Measurements from ENCODE around the gene CFAP90. TPM values are rescaled to one million over a fixed set of nuclear protein-coding genes. Genes with fewer than 3 reads are reported as not detected.

CFAP90 gene
- polyA plus RNA-seq, 1 donor from 2014 or later, result 0.45 TPM

GRCh38 chr5:7888901-7889300, 38.0 kb upstream of the CFAP90 start:
- Histone ChIP-seq H3K36me3 (ENCODE audit: insufficient read depth, low read length) (peaks cover 8% of the 10 kb centered on the region), H2AFZ (ENCODE audit: low read depth, low read length) (no peak overlapping the region), H3K4me3 (ENCODE audit: low read length) (no peak overlapping the region), H3F3A (ENCODE audit: insufficient read depth, low read length, poor library complexity, severe bottlenecking) (no peaks in the 10 kb centered on the region), H3K79me2 (replicated peaks; ENCODE audit: insufficient read depth, low read length) (no peaks in the 10 kb centered on the region), H3K9me3 (ENCODE audit: low read length) (no peaks in the 10 kb centered on the region), H3K4me2 (ENCODE audit: low read length) (no peak overlapping the region), H3K27me3 (ENCODE audit: insufficient read depth, low read depth, low read length) (no peaks in the 10 kb centered on the region), H3K9me2 (ENCODE audit: insufficient read depth, low read length) (no peaks in the 10 kb centered on the region), H3K27ac (ENCODE audit: low read length) (no peak overlapping the region), H4K20me1 (ENCODE audit: insufficient read depth) (no peaks in the 10 kb centered on the region), H3K9ac (ENCODE audit: low read length) (no peak overlapping the region)
- TF ChIP-seq POLR2AphosphoS5 (IDR thresholded peaks at IDR 0.05) (no peak), CTCF (IDR thresholded peaks at IDR 0.05; ENCODE audit: poor library complexity, severe bottlenecking) (no peak), EP300 (conservative IDR thresholded peaks at IDR 0.05; ENCODE audit: poor library complexity, severe bottlenecking) (no peak), EZH2 (IDR thresholded peaks at IDR 0.05; ENCODE audit: borderline replicate concordance, insufficient read depth, low read length, poor library complexity, severe bottlenecking) (no peak), MXI1 (conservative IDR thresholded peaks at IDR 0.05; ENCODE audit: poor library complexity, severe bottlenecking) (no peak), SMC3 (conservative IDR thresholded peaks at IDR 0.05; ENCODE audit: poor library complexity) (no peak), TAF1 (IDR thresholded peaks at IDR 0.05; ENCODE audit: low read depth) (no peak), RAD21 (conservative IDR thresholded peaks at IDR 0.05) (no peak)
- TF ChIP-seq, protein P1, sequence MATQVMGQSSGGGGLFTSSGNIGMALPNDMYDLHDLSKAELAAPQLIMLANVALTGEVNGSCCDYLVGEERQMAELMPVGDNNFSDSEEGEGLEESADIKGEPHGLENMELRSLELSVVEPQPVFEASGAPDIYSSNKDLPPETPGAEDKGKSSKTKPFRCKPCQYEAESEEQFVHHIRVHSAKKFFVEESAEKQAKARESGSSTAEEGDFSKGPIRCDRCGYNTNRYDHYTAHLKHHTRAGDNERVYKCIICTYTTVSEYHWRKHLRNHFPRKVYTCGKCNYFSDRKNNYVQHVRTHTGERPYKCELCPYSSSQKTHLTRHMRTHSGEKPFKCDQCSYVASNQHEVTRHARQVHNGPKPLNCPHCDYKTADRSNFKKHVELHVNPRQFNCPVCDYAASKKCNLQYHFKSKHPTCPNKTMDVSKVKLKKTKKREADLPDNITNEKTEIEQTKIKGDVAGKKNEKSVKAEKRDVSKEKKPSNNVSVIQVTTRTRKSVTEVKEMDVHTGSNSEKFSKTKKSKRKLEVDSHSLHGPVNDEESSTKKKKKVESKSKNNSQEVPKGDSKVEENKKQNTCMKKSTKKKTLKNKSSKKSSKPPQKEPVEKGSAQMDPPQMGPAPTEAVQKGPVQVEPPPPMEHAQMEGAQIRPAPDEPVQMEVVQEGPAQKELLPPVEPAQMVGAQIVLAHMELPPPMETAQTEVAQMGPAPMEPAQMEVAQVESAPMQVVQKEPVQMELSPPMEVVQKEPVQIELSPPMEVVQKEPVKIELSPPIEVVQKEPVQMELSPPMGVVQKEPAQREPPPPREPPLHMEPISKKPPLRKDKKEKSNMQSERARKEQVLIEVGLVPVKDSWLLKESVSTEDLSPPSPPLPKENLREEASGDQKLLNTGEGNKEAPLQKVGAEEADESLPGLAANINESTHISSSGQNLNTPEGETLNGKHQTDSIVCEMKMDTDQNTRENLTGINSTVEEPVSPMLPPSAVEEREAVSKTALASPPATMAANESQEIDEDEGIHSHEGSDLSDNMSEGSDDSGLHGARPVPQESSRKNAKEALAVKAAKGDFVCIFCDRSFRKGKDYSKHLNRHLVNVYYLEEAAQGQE (IDR thresholded peaks at IDR 0.05; ENCODE audit: borderline replicate concordance), result no peak

DNA sequence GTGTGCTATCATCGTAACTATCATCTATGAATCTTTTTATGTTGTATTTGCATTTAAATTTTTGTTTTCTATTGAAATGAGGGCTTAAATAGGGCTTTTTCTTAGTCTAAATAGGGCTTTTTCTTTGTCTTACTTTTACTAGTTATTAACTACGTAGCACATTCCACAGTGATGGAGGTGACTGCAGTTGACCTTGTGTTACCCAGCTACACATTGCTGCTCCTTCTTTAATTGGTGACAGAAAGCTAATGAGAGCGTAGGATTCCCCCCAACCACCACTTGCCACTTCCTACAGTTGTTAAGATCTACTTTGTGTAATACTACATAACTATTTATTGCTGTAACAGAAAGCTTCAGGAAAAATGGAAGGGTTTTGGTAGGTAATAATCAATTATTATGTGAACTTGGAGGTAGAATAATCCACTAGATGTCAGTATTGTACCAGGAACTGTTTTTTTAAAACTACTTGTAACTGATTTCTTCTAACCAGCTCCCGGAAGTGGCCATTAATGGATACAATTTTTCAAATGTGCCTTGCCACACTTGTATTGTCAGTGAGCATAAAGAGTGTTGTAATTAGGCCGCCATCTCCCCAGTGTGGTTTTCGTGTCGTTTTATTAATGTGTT, 36.0 kb upstream of the CFAP90 start:
- Histone ChIP-seq H3K27ac (ENCODE audit: low read length) (no peak overlapping the region), H3F3A (ENCODE audit: insufficient read depth, low read length, poor library complexity, severe bottlenecking) (no peaks in the 10 kb centered on the region), H4K20me1 (ENCODE audit: insufficient read depth) (no peaks in the 10 kb centered on the region), H3K9me2 (ENCODE audit: insufficient read depth, low read length) (no peaks in the 10 kb centered on the region), H3K4me2 (ENCODE audit: low read length) (no peak overlapping the region), H3K4me3 (ENCODE audit: low read length) (no peak overlapping the region), H3K9me3 (ENCODE audit: low read length) (no peaks in the 10 kb centered on the region), H3K27me3 (ENCODE audit: insufficient read depth, low read depth, low read length) (no peaks in the 10 kb centered on the region), H3K9ac (ENCODE audit: low read length) (no peak overlapping the region), H3K79me2 (replicated peaks; ENCODE audit: insufficient read depth, low read length) (no peaks in the 10 kb centered on the region), H2AFZ (ENCODE audit: low read depth, low read length) (no peak overlapping the region), H3K36me3 (ENCODE audit: insufficient read depth, low read length) (peaks cover 10% of the 10 kb centered on the region)
- TF ChIP-seq EZH2 (IDR thresholded peaks at IDR 0.05; ENCODE audit: borderline replicate concordance, insufficient read depth, low read length, poor library complexity, severe bottlenecking) (no peak), TAF1 (IDR thresholded peaks at IDR 0.05; ENCODE audit: low read depth) (no peak), RAD21 (conservative IDR thresholded peaks at IDR 0.05) (peak; percentile 90), CTCF (IDR thresholded peaks at IDR 0.05; ENCODE audit: poor library complexity, severe bottlenecking) (peak; percentile 85), SMC3 (conservative IDR thresholded peaks at IDR 0.05; ENCODE audit: poor library complexity) (peak; percentile 85)

Measured in neural cell (in vitro differentiated cells).